Measurements from ENCODE around the gene TPR. TPM values are rescaled to one million over a fixed set of nuclear protein-coding genes. Genes with fewer than 3 reads are reported as not detected.

TPR gene
- 99.0 and 102 TPM in 2 replicates for total RNA-seq (2014; rRNA removed; shearing (Covaris generic))

DNA sequence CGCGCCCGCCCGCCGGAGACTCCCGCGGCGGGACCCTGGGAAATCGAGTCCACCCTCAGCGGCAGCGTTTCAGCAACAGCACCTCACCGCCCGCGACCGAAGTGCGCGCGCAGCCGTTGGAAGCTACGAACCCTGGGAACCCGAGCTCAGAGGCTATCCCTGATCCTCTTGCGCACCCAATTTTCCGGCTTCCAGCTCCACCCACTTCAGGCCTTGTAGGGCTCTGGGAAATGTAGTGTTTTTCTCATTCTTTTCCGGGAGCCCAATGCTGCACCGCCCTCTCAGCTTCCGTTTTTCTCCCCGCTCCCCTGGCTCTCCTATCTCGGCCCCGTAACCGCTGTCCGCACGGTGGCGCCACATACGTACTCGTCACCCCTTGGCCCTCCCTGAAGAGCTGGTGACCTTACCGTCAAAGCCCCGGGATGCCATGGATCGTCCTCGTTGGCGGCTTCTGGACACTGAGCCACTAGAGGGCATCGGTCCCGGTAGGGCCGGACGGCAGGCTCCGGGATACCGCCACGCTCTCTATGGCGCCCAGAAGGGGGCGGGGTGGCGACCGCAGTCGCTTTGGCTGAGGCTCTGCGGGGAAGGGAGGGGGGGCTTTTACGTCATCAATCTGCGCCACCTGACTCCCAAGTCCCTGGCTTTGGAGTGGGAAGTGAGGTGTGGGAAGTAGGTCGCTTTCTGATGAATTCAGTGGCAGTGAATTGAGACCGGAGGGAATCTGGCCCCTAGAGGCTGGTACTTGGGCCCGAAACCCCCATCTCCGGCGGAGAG is at the start of gene TPR, which contains the start of gene ODR4:
TPR (minus strand) TSS at position 102 of the 777 bp plus-strand sequence. CDS start 225 bp downstream, outside the sequence.
ODR4 (plus strand) TSS at position 687 of the 777 bp plus-strand sequence. CDS start 3,948 bp downstream, outside the sequence.

DNA sequence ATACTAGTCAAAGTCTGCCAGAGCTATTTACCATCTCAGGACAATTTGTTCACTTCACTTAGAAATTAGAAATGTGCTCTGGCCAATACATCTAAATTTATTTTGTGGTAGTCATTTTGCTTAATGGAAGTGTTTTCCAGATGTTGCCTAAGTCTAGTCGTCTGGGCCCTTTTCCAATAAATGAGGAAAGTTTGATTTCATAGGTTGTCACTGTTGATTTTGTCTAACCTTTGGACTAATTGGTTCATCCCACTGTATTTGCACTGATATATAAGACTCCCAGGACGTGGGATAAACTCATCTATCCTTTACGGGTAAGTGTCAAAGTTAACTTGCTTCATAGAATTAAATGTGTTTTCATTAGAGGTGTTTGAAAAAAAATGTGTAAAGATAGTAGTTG is 79.1 kb downstream of the TPR start, which contains the start of gene PRG4:
PRG4 (plus strand) TSS at position 300 of the 400 bp plus-strand sequence.

Other genes starting within 250 kb of the TPR start
- gene PRG4, start 79.0 kb downstream of the TPR start, total RNA-seq (2014; rRNA removed; shearing (Covaris generic)) = not detected in 2 replicates
- gene ODR4, start 585 bp upstream of the TPR start, total RNA-seq (2014; rRNA removed; shearing (Covaris generic)) = 23.1 and 29.6 TPM in 2 replicates
- gene PDC, start 85.9 kb upstream of the TPR start, total RNA-seq (2014; rRNA removed; shearing (Covaris generic)) = not detected in 2 replicates